Astrocyte (in vitro differentiated cells and primary cell): ENCODE results near the gene ZNF407.

Source experiments
- CTCF ChIP-seq: IDR thresholded peaks from 2 replicates; pipeline ENCODE4 v1.5.1; 2011; ENCODE audit warnings: low read depth, mild to moderate bottlenecking, inconsistent platforms, low read length, moderate library complexity; ENCODE audit not compliant: insufficient read depth
- EZH2 ChIP-seq: IDR thresholded peaks from 2 replicates; pipeline ENCODE4 v1.6.1; 2012; ENCODE audit warnings: mild to moderate bottlenecking, low read length, inconsistent platforms; ENCODE audit not compliant: insufficient read depth

- no peak for TF ChIP-seq EZH2
- TF ChIP-seq CTCF, result no peak
Observed at GRCh38 chr18:74880706-74881278, 283.1 kb downstream of the ZNF407 start.
